ENCODE results near the gene PSG1.
"Not testable (repeated sequence)": the region's sequence is repeated elsewhere in the genome, so short reads cannot be mapped to it uniquely, and the experiment has no call there.

Gene PSG1

GRCh38 chr19:42879613-42880012 lies at the start of gene PSG1:
Gene PSG1, minus strand, starts transcription at chr19:42879713. Its CDS starts 132 bp downstream, at chr19:42879581.
- Histone ChIP-seq H3K36me3 (ENCODE audit: control insufficient read depth, insufficient read depth, low read length) (no peaks in the 10 kb centered on the region), H3K27me3 (ENCODE audit: control insufficient read depth, insufficient read depth, low read length) (no peaks in the 10 kb centered on the region), H3K4me1 (ENCODE audit: control insufficient read depth, insufficient read depth, low read length) (peaks cover 4% of the 10 kb centered on the region), H3K27ac (ENCODE audit: low read depth, low read length) (no peak within 1 kb of the TSS), H3K9ac (ENCODE audit: low read length) (no peak within 1 kb of the TSS), H3K4me3 (ENCODE audit: low read length) (no peak within 1 kb of the TSS)

GRCh38 chr19:42928896-42929295 lies 49.4 kb upstream of the PSG1 start:
- Histone ChIP-seq H3K36me3 (ENCODE audit: control insufficient read depth, insufficient read depth, low read length) (no peaks in the 10 kb centered on the region), H3K9ac (ENCODE audit: low read length) (no peak overlapping the region), H3K4me3 (ENCODE audit: low read length) (no peak overlapping the region), H3K4me1 (ENCODE audit: control insufficient read depth, insufficient read depth, low read length) (no peaks in the 10 kb centered on the region), H3K27me3 (ENCODE audit: control insufficient read depth, insufficient read depth, low read length) (no peaks in the 10 kb centered on the region), H3K27ac (ENCODE audit: low read depth, low read length) (no peak overlapping the region)

GRCh38 chr19:42926781-42927180 lies 47.3 kb upstream of the PSG1 start:
- Histone ChIP-seq H3K27ac (ENCODE audit: low read depth, low read length) (no peak overlapping the region), H3K27me3 (ENCODE audit: control insufficient read depth, insufficient read depth, low read length) (no peaks in the 10 kb centered on the region), H3K4me1 (ENCODE audit: control insufficient read depth, insufficient read depth, low read length) (no peaks in the 10 kb centered on the region), H3K9ac (ENCODE audit: low read length) (no peak overlapping the region), H3K36me3 (ENCODE audit: control insufficient read depth, insufficient read depth, low read length) (no peaks in the 10 kb centered on the region), H3K4me3 (ENCODE audit: low read length) (no peak overlapping the region)

- not testable (repeated sequence) for H3K27ac ChIP-seq (ENCODE audit: low read depth, low read length); H3K27me3 ChIP-seq (ENCODE audit: control insufficient read depth, insufficient read depth, low read length)
These were observed 43.6 kb upstream of the PSG1 start for GRCh38 chr19:42923106-42923505.

GRCh38 chr19:42920971-42921370 lies 41.5 kb upstream of the PSG1 start:
- H3K36me3 ChIP-seq (ENCODE audit: control insufficient read depth, insufficient read depth, low read length); H3K9ac ChIP-seq (ENCODE audit: low read length); H3K27me3 ChIP-seq (ENCODE audit: control insufficient read depth, insufficient read depth, low read length); H3K27ac ChIP-seq (ENCODE audit: low read depth, low read length); H3K4me3 ChIP-seq (ENCODE audit: low read length); H3K4me1 ChIP-seq (ENCODE audit: control insufficient read depth, insufficient read depth, low read length): not testable (repeated sequence)

More at GRCh38 chr19:42923106-42923505, 43.6 kb upstream of the PSG1 start:
- not testable (repeated sequence) for H3K9ac ChIP-seq (ENCODE audit: low read length); H3K4me1 ChIP-seq (ENCODE audit: control insufficient read depth, insufficient read depth, low read length); H3K4me3 ChIP-seq (ENCODE audit: low read length); H3K36me3 ChIP-seq (ENCODE audit: control insufficient read depth, insufficient read depth, low read length)

- Histone ChIP-seq H3K27ac (ENCODE audit: low read depth, low read length) (no peak overlapping the region), H3K4me1 (ENCODE audit: control insufficient read depth, insufficient read depth, low read length) (no peaks in the 10 kb centered on the region), H3K9ac (ENCODE audit: low read length) (no peak overlapping the region), H3K36me3 (ENCODE audit: control insufficient read depth, insufficient read depth, low read length) (no peaks in the 10 kb centered on the region), H3K27me3 (ENCODE audit: control insufficient read depth, insufficient read depth, low read length) (no peaks in the 10 kb centered on the region), H3K4me3 (ENCODE audit: low read length) (no peak overlapping the region)
These were observed 40.2 kb upstream of the PSG1 start for GRCh38 chr19:42919757-42920079.

GRCh38 chr19:42919070-42919756 lies 39.7 kb upstream of the PSG1 start:
- not testable (repeated sequence) for H3K4me1 ChIP-seq (ENCODE audit: control insufficient read depth, insufficient read depth, low read length); H3K9ac ChIP-seq (ENCODE audit: low read length); H3K4me3 ChIP-seq (ENCODE audit: low read length); H3K27me3 ChIP-seq (ENCODE audit: control insufficient read depth, insufficient read depth, low read length); H3K36me3 ChIP-seq (ENCODE audit: control insufficient read depth, insufficient read depth, low read length); H3K27ac ChIP-seq (ENCODE audit: low read depth, low read length)

GRCh38 chr19:42918377-42919069 lies 39.0 kb upstream of the PSG1 start:
- not testable (repeated sequence) for H3K4me3 ChIP-seq (ENCODE audit: low read length); H3K4me1 ChIP-seq (ENCODE audit: control insufficient read depth, insufficient read depth, low read length); H3K9ac ChIP-seq (ENCODE audit: low read length); H3K36me3 ChIP-seq (ENCODE audit: control insufficient read depth, insufficient read depth, low read length); H3K27me3 ChIP-seq (ENCODE audit: control insufficient read depth, insufficient read depth, low read length); H3K27ac ChIP-seq (ENCODE audit: low read depth, low read length)

- not testable (repeated sequence) for H3K27me3 ChIP-seq (ENCODE audit: control insufficient read depth, insufficient read depth, low read length); H3K9ac ChIP-seq (ENCODE audit: low read length); H3K4me1 ChIP-seq (ENCODE audit: control insufficient read depth, insufficient read depth, low read length); H3K4me3 ChIP-seq (ENCODE audit: low read length); H3K36me3 ChIP-seq (ENCODE audit: control insufficient read depth, insufficient read depth, low read length); H3K27ac ChIP-seq (ENCODE audit: low read depth, low read length)
These were observed 38.1 kb upstream of the PSG1 start, which contains the start of gene PSG6 for GRCh38 chr19:42917634-42918033. Gene PSG6, minus strand, starts transcription at chr19:42917894. Its CDS starts 102 bp downstream, at chr19:42917792.

GRCh38 chr19:42916931-42917330 lies 37.4 kb upstream of the PSG1 start:
- H3K9ac ChIP-seq (ENCODE audit: low read length); H3K4me1 ChIP-seq (ENCODE audit: control insufficient read depth, insufficient read depth, low read length); H3K27me3 ChIP-seq (ENCODE audit: control insufficient read depth, insufficient read depth, low read length); H3K27ac ChIP-seq (ENCODE audit: low read depth, low read length); H3K36me3 ChIP-seq (ENCODE audit: control insufficient read depth, insufficient read depth, low read length); H3K4me3 ChIP-seq (ENCODE audit: low read length): not testable (repeated sequence)

GRCh38 chr19:42913516-42913915 lies 34.0 kb upstream of the PSG1 start:
- not testable (repeated sequence) for H3K27ac ChIP-seq (ENCODE audit: low read depth, low read length); H3K4me1 ChIP-seq (ENCODE audit: control insufficient read depth, insufficient read depth, low read length); H3K4me3 ChIP-seq (ENCODE audit: low read length); H3K9ac ChIP-seq (ENCODE audit: low read length); H3K36me3 ChIP-seq (ENCODE audit: control insufficient read depth, insufficient read depth, low read length); H3K27me3 ChIP-seq (ENCODE audit: control insufficient read depth, insufficient read depth, low read length)

- not testable (repeated sequence) for H3K36me3 ChIP-seq (ENCODE audit: control insufficient read depth, insufficient read depth, low read length); H3K4me1 ChIP-seq (ENCODE audit: control insufficient read depth, insufficient read depth, low read length); H3K27ac ChIP-seq (ENCODE audit: low read depth, low read length); H3K27me3 ChIP-seq (ENCODE audit: control insufficient read depth, insufficient read depth, low read length); H3K9ac ChIP-seq (ENCODE audit: low read length); H3K4me3 ChIP-seq (ENCODE audit: low read length)
These were observed 33.4 kb upstream of the PSG1 start for GRCh38 chr19:42912941-42913340.

- not testable (repeated sequence) for H3K9ac ChIP-seq (ENCODE audit: low read length); H3K4me3 ChIP-seq (ENCODE audit: low read length); H3K4me1 ChIP-seq (ENCODE audit: control insufficient read depth, insufficient read depth, low read length); H3K27me3 ChIP-seq (ENCODE audit: control insufficient read depth, insufficient read depth, low read length); H3K36me3 ChIP-seq (ENCODE audit: control insufficient read depth, insufficient read depth, low read length); H3K27ac ChIP-seq (ENCODE audit: low read depth, low read length)
These were observed 32.2 kb upstream of the PSG1 start for GRCh38 chr19:42911731-42912130.
